Right atrium auricular region (tissue), 2 donors: Measurements from ENCODE around the gene STXBP4. TPM values are rescaled to one million over a fixed set of nuclear protein-coding genes. Genes with fewer than 3 reads are reported as not detected.

Source experiments
- DNase-seq: peaks from one replicate; pipeline ENCODE4 v3.0.0-alpha.2; 2019; ENCODE audit warnings: low spot score
- H3K27ac ChIP-seq, 2 donors: fragments of 200-600 bp; sonication (generic); 1 replicate in 1 of 2; 2 replicates in 1 of 2; pipeline ENCODE4 v1.5.1; 2016 to 2019
- H3K27me3 ChIP-seq, 2 donors: fragments of 200-600 bp; sonication (generic); one replicate each; pipeline versions ENCODE4 v1.5.1 to v1.6.0; 2017 to 2019
- H3K36me3 ChIP-seq: fragments of 200-600 bp; sonication (generic); one replicate; pipeline ENCODE4 v1.5.1; 2016
- H3K4me1 ChIP-seq, 2 donors: fragments of 200-600 bp; sonication (generic); one replicate each; pipeline versions ENCODE4 v1.5.1 to v1.6.0; 2017 to 2019
- H3K4me3 ChIP-seq, 2 donors: fragments of 200-600 bp; sonication (generic); 1 replicate in 1 of 2; 2 replicates in 1 of 2; pipeline ENCODE4 v1.5.1; 2017 to 2019; ENCODE audit warnings: mild to moderate bottlenecking in 1 of 2, moderate library complexity in 1 of 2
- H3K9me3 ChIP-seq, 2 donors: fragments of 200-600 bp; sonication (generic); one replicate each; pipeline ENCODE4 v1.5.1; 2019
- total RNA-seq, 2 donors: library from RNA; depleted of rRNA; stranded (reverse); fragments of >200 nt; gene quantifications; one replicate each; pipeline ENCODE4 v1.1.0, GENCODE V29; 2016
- TF ChIP-seq, protein P1 (sequence below), 2 donors: fragments of 200-600 bp; sonication (generic); IDR thresholded peaks; one replicate each; pipeline ENCODE4 v1.5.1; 2019; ENCODE audit warnings: antibody characterized with exemption in 2 of 2

The STXBP4 gene
- total RNA-seq, 2 donors from 2014 or later = 3.9 to 17.1 TPM

DNA sequence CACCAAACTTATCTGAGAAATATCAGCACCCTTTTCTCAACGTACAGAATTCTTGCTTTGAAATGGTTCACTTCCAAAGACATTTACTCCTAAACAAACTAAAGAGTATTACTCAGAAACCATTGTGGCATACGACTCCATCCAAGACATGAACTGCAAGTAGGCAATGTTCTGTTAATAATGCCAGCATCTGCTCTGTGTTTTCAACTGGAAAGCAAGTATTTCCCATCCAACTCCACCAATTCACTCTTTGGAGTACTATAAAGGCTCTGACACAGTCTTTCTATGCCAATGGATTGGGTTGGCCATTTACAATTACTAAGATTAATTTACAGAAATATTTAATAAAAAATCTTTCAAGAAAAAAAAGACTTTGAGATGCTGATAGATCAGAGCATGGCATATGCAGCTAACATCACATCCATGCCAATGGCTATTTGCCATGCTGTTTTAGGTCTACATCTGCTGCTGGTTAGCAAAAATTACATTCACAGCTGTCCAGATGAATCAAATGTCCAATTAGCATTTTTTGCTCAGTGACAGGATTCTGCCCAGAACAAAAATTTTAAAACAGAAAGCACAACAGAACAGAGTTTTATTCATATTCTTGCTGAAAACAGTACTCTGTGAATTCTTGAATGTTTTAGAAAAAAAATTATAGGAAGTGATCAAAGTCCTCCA, 230.3 kb downstream of the STXBP4 start:
- peaks cover 0 to 7% of the 10 kb centered on the region in 2 donors for H3K9me3 ChIP-seq
- H3K4me1 ChIP-seq = no peaks in the 10 kb centered on the region
- H3K36me3 ChIP-seq = no peaks in the 10 kb centered on the region
- H3K27me3 ChIP-seq = no peaks in the 10 kb centered on the region
- no peak overlapping the region for H3K27ac ChIP-seq
- no peak for DNase-seq
- TF ChIP-seq, protein P1, sequence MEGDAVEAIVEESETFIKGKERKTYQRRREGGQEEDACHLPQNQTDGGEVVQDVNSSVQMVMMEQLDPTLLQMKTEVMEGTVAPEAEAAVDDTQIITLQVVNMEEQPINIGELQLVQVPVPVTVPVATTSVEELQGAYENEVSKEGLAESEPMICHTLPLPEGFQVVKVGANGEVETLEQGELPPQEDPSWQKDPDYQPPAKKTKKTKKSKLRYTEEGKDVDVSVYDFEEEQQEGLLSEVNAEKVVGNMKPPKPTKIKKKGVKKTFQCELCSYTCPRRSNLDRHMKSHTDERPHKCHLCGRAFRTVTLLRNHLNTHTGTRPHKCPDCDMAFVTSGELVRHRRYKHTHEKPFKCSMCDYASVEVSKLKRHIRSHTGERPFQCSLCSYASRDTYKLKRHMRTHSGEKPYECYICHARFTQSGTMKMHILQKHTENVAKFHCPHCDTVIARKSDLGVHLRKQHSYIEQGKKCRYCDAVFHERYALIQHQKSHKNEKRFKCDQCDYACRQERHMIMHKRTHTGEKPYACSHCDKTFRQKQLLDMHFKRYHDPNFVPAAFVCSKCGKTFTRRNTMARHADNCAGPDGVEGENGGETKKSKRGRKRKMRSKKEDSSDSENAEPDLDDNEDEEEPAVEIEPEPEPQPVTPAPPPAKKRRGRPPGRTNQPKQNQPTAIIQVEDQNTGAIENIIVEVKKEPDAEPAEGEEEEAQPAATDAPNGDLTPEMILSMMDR (IDR thresholded peaks at IDR 0.05) = no peak
- H3K4me3 ChIP-seq = no peak overlapping the region

DNA sequence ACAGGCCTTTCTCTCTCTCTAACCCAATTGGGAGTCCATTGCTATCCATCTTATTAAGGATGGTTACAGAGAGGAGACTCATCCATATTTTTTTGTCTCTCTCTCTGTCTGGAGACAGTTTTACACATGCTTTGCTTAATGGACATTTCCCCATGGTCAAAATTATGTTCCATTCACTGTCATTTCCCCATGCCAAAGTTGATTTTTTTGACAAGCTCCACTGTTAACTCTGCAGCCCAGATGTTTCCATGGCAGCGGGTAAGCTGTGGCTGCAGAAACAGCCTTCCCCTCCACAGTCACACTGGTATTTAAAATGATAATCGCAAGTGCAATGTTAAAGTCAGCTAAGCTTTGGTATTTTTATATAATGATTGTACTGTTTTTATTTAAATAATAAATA, 232.3 kb downstream of the STXBP4 start:
- Histone ChIP-seq H3K27me3 (no peaks in the 10 kb centered on the region), H3K36me3 (no peaks in the 10 kb centered on the region), H3K9me3 (peaks cover 0 to 14% of the 10 kb centered on the region in 2 donors), H3K4me1 (no peaks in the 10 kb centered on the region), H3K4me3 (no peak overlapping the region), H3K27ac (no peak overlapping the region)
- TF ChIP-seq, protein P1 (IDR thresholded peaks at IDR 0.05) = no peak
- no peak for DNase-seq

GRCh38 chr17:55201308-55201932, 232.9 kb downstream of the STXBP4 start:
- peaks cover 0 to 14% of the 10 kb centered on the region in 2 donors for H3K9me3 ChIP-seq
- no peak for DNase-seq
- H3K36me3 ChIP-seq = no peaks in the 10 kb centered on the region
- no peaks in the 10 kb centered on the region for H3K4me1 ChIP-seq
- no peak overlapping the region for H3K4me3 ChIP-seq
- H3K27ac ChIP-seq = no peak overlapping the region
- no peaks in the 10 kb centered on the region for H3K27me3 ChIP-seq
- TF ChIP-seq, protein P1 (IDR thresholded peaks at IDR 0.05) = no peak

- Histone ChIP-seq H3K27ac (no peak overlapping the region), H3K4me3 (no peak overlapping the region), H3K4me1 (no peaks in the 10 kb centered on the region), H3K9me3 (peaks cover 0 to 14% of the 10 kb centered on the region in 2 donors), H3K27me3 (no peaks in the 10 kb centered on the region), H3K36me3 (no peaks in the 10 kb centered on the region)
- DNase-seq = no peak
- TF ChIP-seq, protein P1 (IDR thresholded peaks at IDR 0.05) = no peak
Measured at GRCh38 chr17:55202896-55203295, 234.3 kb downstream of the STXBP4 start.

- no peak overlapping the region for H3K27ac ChIP-seq
- TF ChIP-seq, protein P1 (IDR thresholded peaks at IDR 0.05) = no peak
- H3K36me3 ChIP-seq = no peaks in the 10 kb centered on the region
- H3K9me3 ChIP-seq = peaks cover 0 to 13% of the 10 kb centered on the region in 2 donors
- no peak for DNase-seq
- no peaks in the 10 kb centered on the region for H3K4me1 ChIP-seq
- H3K4me3 ChIP-seq = no peak overlapping the region
- H3K27me3 ChIP-seq = no peaks in the 10 kb centered on the region
Measured at GRCh38 chr17:55208078-55208812, 239.7 kb downstream of the STXBP4 start.
